Chondrocyte (in vitro differentiated cells): Measurements from ENCODE around the gene ARAP1. TPM values are rescaled to one million over a fixed set of nuclear protein-coding genes. Genes with fewer than 3 reads are reported as not detected.
A peak's percentile ranks its signal among the peaks of the same experiment; 100 is the strongest.
"Not testable (repeated sequence)": the region's sequence is repeated elsewhere in the genome, so short reads cannot be mapped to it uniquely, and the experiment has no call there.

Experiments
- DNase-seq: peaks from one replicate; pipeline ENCODE4 v3.0.0; 2021; ENCODE audit warnings: mixed read lengths, low spot score
- H3K27ac Mint-ChIP-seq: one replicate; pipeline ENCODE4 v1.8.0; 2021; ENCODE audit warnings: mild to moderate bottlenecking, moderate library complexity, mixed read lengths; ENCODE audit not compliant: unreplicated experiment
- H3K27me3 Mint-ChIP-seq: 2 replicates; pipeline ENCODE4 v1.8.0; 2021; ENCODE audit warnings: low read depth, mixed read lengths
- H3K36me3 Mint-ChIP-seq: 2 replicates; pipeline ENCODE4 v1.8.0; 2021; ENCODE audit warnings: low read depth, mixed read lengths
- H3K4me1 Mint-ChIP-seq: 2 replicates; pipeline ENCODE4 v1.8.0; 2021; ENCODE audit warnings: low read depth, mild to moderate bottlenecking, mixed read lengths
- H3K4me3 Mint-ChIP-seq: one replicate; pipeline ENCODE4 v1.8.0; 2021; ENCODE audit warnings: mild to moderate bottlenecking, moderate library complexity, mixed read lengths; ENCODE audit not compliant: unreplicated experiment
- H3K9me3 Mint-ChIP-seq: 2 replicates; pipeline ENCODE4 v1.8.0; 2021; ENCODE audit warnings: low read depth, mixed read lengths
- total RNA-seq: library from RNA; stranded (reverse); gene quantifications from 3 replicates; pipeline ENCODE4 v1.2.1, GENCODE V29; 2021
- TF ChIP-seq, protein P1 (sequence below): fragments of 200-600 bp; sonication (generic); IDR thresholded peaks from 2 replicates; pipeline ENCODE4 v1.5.0; 2021; ENCODE audit warnings: antibody characterized with exemption, mild to moderate bottlenecking, moderate library complexity

Gene ARAP1
- total RNA-seq, 1 donor from 2014 or later = 45.3 TPM

DNA sequence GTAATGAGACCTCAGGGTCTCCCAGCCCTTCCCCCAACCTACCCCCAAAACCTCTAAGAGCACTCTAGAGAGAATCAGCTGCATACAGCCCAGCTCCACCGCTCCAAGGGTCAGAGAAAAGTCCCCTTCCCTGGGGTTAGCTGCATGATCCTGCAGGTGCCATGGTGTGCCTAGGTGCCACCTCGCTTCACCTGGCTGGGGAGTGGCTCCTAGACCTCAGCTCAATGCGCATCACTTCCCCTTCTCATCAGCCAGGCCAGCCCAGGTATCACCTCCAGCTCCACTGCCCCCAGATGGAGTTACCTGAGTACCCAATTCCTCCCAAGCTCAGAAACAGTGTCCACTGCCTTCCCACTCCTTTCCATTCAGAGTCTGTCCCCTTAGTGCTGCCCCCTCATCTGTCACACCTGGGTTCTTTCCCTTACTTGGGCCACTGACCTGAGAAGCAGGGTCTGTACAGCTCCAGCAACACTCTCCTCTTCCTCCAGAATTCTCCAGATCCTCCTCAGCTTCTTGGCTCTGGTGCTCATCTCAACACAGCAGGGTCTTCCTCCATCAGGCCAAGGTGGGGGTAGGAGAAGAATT is 40.3 kb upstream of the ARAP1 start:
- no peaks in the 10 kb centered on the region for H3K9me3 Mint-ChIP-seq
- no peak for DNase-seq
- no peaks in the 10 kb centered on the region for H3K27me3 Mint-ChIP-seq
- TF ChIP-seq, protein P1, sequence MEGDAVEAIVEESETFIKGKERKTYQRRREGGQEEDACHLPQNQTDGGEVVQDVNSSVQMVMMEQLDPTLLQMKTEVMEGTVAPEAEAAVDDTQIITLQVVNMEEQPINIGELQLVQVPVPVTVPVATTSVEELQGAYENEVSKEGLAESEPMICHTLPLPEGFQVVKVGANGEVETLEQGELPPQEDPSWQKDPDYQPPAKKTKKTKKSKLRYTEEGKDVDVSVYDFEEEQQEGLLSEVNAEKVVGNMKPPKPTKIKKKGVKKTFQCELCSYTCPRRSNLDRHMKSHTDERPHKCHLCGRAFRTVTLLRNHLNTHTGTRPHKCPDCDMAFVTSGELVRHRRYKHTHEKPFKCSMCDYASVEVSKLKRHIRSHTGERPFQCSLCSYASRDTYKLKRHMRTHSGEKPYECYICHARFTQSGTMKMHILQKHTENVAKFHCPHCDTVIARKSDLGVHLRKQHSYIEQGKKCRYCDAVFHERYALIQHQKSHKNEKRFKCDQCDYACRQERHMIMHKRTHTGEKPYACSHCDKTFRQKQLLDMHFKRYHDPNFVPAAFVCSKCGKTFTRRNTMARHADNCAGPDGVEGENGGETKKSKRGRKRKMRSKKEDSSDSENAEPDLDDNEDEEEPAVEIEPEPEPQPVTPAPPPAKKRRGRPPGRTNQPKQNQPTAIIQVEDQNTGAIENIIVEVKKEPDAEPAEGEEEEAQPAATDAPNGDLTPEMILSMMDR = no peak
- peak overlapping the region; percentile 99 for H3K27ac Mint-ChIP-seq
- H3K4me1 Mint-ChIP-seq = peaks cover 53% of the 10 kb centered on the region
- H3K36me3 Mint-ChIP-seq = no peaks in the 10 kb centered on the region
- H3K4me3 Mint-ChIP-seq = peak overlapping the region; percentile 4

DNA sequence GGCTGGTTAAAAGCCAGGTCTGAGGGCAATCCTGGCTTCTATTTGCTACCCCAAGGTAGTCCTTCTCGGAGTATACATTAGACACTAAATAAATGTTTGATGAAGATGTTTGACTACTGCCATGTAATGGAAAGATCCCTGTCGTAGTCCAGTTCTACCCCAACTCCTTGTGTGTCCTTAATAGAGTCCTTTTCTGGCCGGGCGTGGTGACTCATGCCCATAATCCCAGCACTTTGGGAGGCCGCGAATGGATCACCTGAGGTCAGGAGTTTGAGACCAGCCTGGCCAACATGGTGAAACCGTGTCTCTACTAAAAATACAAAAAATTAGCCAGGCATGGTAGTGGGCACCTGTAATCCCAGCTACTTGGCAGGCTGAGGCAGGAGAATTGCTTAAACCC is 39.0 kb upstream of the ARAP1 start:
- not testable (repeated sequence) for DNase-seq

DNA sequence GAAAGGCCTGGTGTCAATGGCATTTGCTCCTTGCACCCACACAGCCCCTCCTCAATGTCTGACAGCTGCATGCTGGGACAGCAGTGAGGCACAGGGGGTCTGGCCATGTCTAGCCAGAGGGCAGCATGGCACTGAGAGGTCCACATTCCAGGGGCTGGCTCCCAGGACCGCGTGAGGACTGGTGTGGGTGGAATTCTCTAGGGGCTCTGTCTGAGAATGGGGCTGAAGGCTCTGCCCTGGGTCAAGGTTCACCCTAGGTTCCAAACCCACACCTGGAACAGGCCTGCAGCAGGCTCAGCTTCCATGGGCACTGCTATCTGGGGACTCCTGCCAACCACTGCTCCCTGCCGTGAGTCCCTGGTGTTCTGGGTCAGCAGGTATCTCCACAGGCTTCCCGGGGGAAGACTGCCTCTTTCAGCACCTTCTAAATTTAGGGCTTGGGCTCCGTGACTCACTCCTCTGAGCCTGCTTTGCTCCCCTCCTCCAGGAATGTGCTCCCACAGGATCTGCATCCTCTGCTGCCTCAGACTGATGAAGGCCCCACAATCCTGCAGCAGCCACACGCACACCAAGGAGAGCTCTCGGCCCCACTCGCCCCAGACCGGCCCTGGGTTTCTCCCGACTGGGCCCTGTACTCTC is 37.4 kb upstream of the ARAP1 start:
- no peaks in the 10 kb centered on the region for H3K9me3 Mint-ChIP-seq
- TF ChIP-seq, protein P1 = no peak
- no peaks in the 10 kb centered on the region for H3K27me3 Mint-ChIP-seq
- DNase-seq = no peak
- no peak overlapping the region for H3K4me3 Mint-ChIP-seq
- no peaks in the 10 kb centered on the region for H3K36me3 Mint-ChIP-seq
- peak overlapping the region; percentile 89 for H3K27ac Mint-ChIP-seq
- peaks cover 49% of the 10 kb centered on the region for H3K4me1 Mint-ChIP-seq

More for the DNA sequence above, 39.0 kb upstream of the ARAP1 start:
- H3K27ac Mint-ChIP-seq, H3K27me3 Mint-ChIP-seq, H3K36me3 Mint-ChIP-seq, H3K4me3 Mint-ChIP-seq, H3K9me3 Mint-ChIP-seq: not testable (repeated sequence)
- peaks cover 53% of the 10 kb centered on the region for H3K4me1 Mint-ChIP-seq

DNA sequence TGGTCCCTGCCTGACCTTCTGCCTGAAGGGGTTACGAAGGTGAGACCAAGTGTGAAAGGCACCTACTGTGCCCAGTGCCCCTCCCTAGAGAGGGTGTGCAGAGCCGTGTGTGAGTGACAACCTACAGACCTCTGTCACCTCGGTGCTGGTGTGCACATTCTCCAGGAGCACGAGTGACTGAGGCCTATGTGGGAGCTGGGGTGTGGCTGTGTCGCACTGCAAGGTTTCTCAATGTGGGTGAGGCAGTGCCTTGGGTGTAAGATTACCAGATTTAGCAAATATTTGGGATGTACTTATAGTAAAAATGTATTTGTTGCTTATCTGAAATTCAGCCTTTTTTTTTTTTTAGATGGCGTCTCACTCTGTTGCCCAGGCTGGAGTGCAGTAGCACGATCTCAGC is 36.0 kb upstream of the ARAP1 start:
- no peaks in the 10 kb centered on the region for H3K27me3 Mint-ChIP-seq
- DNase-seq = no peak
- no peaks in the 10 kb centered on the region for H3K36me3 Mint-ChIP-seq
- H3K4me1 Mint-ChIP-seq = peaks cover 40% of the 10 kb centered on the region
- no peak overlapping the region for H3K4me3 Mint-ChIP-seq
- TF ChIP-seq, protein P1 = no peak
- H3K27ac Mint-ChIP-seq = no peak overlapping the region
- H3K9me3 Mint-ChIP-seq = no peaks in the 10 kb centered on the region

DNA sequence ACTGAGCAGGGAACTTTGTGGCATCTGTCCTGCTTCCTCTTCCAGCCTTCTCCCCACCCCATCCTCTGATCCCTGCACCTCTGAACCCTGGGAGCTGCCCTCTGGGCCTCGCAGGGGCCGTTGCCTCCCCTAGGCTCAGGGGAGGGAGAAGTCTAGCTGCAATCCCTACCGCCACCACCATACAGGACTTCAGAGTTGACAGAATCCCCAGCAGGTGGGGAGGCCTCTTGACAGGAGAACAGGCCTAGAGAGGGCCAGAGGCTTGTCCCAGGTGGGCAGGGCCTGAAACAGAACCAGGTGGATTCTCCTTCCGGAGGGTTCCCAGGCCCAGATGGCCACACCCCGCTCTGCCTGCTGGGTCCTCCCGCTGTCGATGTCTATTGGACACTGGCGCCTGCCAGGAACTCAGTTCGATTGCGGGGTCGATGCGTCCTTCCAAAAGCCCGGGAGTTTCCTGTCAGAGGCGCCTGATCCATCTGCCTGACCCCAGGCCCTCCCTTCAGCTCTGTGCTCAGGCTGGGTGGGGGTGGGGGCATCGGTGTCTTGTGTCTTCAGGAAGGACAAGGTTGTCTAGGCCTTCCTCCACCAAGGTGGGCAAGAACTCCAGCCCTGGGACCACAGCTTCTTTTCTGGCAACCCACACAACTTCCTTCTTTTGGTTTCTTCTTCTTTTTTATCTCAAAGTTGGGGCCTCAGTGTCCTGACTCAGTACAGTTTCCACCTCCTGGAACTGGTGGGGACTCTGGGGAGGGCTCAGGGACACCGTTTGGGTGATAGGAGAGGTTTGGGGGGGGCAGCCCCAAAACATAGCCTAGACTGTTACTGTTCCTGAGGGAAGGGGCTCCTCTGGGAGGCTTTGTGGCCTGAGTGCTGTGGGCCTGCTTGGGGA is 35.3 kb upstream of the ARAP1 start:
- peaks cover 39% of the 10 kb centered on the region for H3K4me1 Mint-ChIP-seq
- no peak overlapping the region for H3K4me3 Mint-ChIP-seq
- no peaks in the 10 kb centered on the region for H3K36me3 Mint-ChIP-seq
- no peak for DNase-seq
- no peaks in the 10 kb centered on the region for H3K9me3 Mint-ChIP-seq
- TF ChIP-seq, protein P1 = no peak
- no peaks in the 10 kb centered on the region for H3K27me3 Mint-ChIP-seq
- H3K27ac Mint-ChIP-seq = no peak overlapping the region
